Upper lobe of left lung (tissue), 4 donors: ENCODE results near the gene PTPRK.

Source experiments
- CTCF ChIP-seq, 6 experiments: fragments of 450-650 bp in 4 of 6; fragments of 200-600 bp in 2 of 6; sonication (generic) in 2 of 6; IDR thresholded peaks; one replicate each; pipeline ENCODE4 v1.5.1; 2016 to 2019; ENCODE audit warnings: antibody characterized with exemption in 6 of 6
- POLR2A ChIP-seq, 4 donors: fragments of 450-650 bp; IDR thresholded peaks; one replicate each; pipeline ENCODE4 v1.5.1; 2016 to 2017; ENCODE audit warnings: antibody characterized with exemption in 4 of 4, mild to moderate bottlenecking in 2 of 4

- TF ChIP-seq CTCF (IDR thresholded peaks at IDR 0.05), result no peak
- no peak for TF ChIP-seq POLR2A (IDR thresholded peaks at IDR 0.05)
These were observed 93.3 kb downstream of the PTPRK start for GRCh38 chr6:128427139-128427538.
